Adipocyte (in vitro differentiated cells): ENCODE data around the gene MAML3.

Source experiments
- DNase-seq: peaks from one replicate; pipeline ENCODE4 v3.0.0-alpha.2; 2015; ENCODE audit warnings: low read depth
- H3K27me3 ChIP-seq: replicated peaks from 2 replicates; pipeline ENCODE4 v1.7.0; 2013; ENCODE audit warnings: mild to moderate bottlenecking, low read length, moderate library complexity; ENCODE audit not compliant: control insufficient read depth, insufficient read depth
- H3K36me3 ChIP-seq: 2 replicates; pipeline ENCODE4 v1.7.0; 2013; ENCODE audit warnings: low read length, mild to moderate bottlenecking, moderate library complexity; ENCODE audit not compliant: control insufficient read depth, insufficient read depth, severe bottlenecking
- H3K4me1 ChIP-seq: 2 replicates; pipeline ENCODE4 v1.7.0; 2013; ENCODE audit warnings: mild to moderate bottlenecking, low read length, moderate library complexity; ENCODE audit not compliant: control insufficient read depth, insufficient read depth
- H3K4me3 ChIP-seq: 2 replicates; pipeline ENCODE4 v1.7.0; 2013; ENCODE audit warnings: mild to moderate bottlenecking, low read length, moderate library complexity
- H3K9ac ChIP-seq: 2 replicates; pipeline ENCODE4 v1.7.0; 2013; ENCODE audit warnings: mild to moderate bottlenecking, low read length, moderate library complexity
- H3K9me3 ChIP-seq: 2 replicates; pipeline ENCODE4 v1.7.0; 2013; ENCODE audit warnings: mild to moderate bottlenecking, low read length, moderate library complexity; ENCODE audit not compliant: control insufficient read depth

The MAML3 gene

DNA sequence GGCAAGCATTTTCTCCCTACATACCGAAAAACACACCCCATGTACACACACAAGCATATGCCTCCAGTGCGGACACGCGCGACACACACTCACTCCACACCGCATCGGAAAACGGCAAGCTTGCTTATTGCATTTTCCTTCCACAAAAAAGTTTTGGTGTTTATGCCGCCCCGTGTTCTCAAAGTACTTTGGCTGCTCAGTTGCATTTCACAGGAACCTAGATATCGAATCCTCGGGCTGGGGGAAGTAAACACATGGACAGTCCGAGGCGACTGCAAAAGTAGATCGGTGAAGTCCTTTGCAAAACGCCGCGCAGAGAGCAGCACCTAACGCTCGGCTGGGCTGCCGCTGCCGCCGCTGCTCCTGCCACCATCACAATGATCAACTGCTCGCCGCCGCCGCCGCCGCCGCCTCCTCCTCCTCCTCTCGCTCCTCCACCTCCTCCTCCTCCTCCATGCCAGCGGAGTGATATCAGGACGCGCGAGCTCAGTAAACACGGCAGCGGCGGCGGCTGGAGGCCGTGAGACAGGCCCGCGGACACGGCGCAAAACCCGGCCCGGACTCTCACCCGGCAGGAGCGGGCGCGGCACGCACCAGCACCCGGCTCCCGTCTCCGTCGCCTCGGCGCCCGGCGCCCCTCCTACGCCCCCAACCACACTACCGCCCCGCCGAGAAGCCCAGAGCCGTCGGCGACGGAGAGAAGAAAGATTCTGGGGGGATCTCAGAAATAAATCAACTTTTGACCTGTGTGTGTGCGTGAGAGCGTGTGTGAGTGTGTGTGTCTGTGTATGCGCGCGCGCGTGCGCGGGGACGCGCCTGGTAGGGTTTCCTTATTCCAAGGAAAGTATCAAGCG, at the start of gene MAML3:
Gene MAML3 (minus strand): TSS at position 467 of the 854 bp plus-strand sequence. CDS start 857 bp downstream, outside the sequence.
- Histone ChIP-seq H3K4me1 (peaks cover 8% of the 10 kb centered on the region), H3K36me3 (no peaks in the 10 kb centered on the region), H3K9me3 (no peaks in the 10 kb centered on the region), H3K9ac (peak within 1 kb of the TSS; percentile 94), H3K4me3 (peak within 1 kb of the TSS; percentile 96), H3K27me3 (no peaks in the 10 kb centered on the region)
- peak; percentile 98 for DNase-seq

- H3K36me3 ChIP-seq = no peaks in the 10 kb centered on the region
- H3K27me3 ChIP-seq = no peaks in the 10 kb centered on the region
- no peaks in the 10 kb centered on the region for H3K9me3 ChIP-seq
- DNase-seq = no peak
- no peak overlapping the region for H3K4me3 ChIP-seq
- no peaks in the 10 kb centered on the region for H3K4me1 ChIP-seq
- no peak overlapping the region for H3K9ac ChIP-seq
Observed at GRCh38 chr4:140198942-140199341, 45.0 kb upstream of the MAML3 start.

- Histone ChIP-seq H3K9ac (no peak overlapping the region), H3K36me3 (no peaks in the 10 kb centered on the region)
Observed at GRCh38 chr4:140195806-140196205, 41.8 kb upstream of the MAML3 start.

GRCh38 chr4:140189805-140190204, 35.8 kb upstream of the MAML3 start:
- Histone ChIP-seq H3K27me3 (no peaks in the 10 kb centered on the region), H3K36me3 (no peaks in the 10 kb centered on the region), H3K9ac (no peak overlapping the region), H3K4me1 (peaks cover 22% of the 10 kb centered on the region), H3K9me3 (no peaks in the 10 kb centered on the region), H3K4me3 (no peak overlapping the region)
- DNase-seq = no peak

More at GRCh38 chr4:140195806-140196205, 41.8 kb upstream of the MAML3 start:
- no peak for DNase-seq
- Histone ChIP-seq H3K9me3 (no peaks in the 10 kb centered on the region), H3K4me3 (no peak overlapping the region), H3K4me1 (no peaks in the 10 kb centered on the region), H3K27me3 (no peaks in the 10 kb centered on the region)

GRCh38 chr4:140188975-140189374, 35.0 kb upstream of the MAML3 start:
- DNase-seq = peak; percentile 76

GRCh38 chr4:140187316-140187695, 33.3 kb upstream of the MAML3 start:
- Histone ChIP-seq H3K4me3 (no peak overlapping the region), H3K4me1 (peaks cover 22% of the 10 kb centered on the region)

More at GRCh38 chr4:140188975-140189374, 35.0 kb upstream of the MAML3 start:
- Histone ChIP-seq H3K9me3 (no peaks in the 10 kb centered on the region), H3K36me3 (no peaks in the 10 kb centered on the region), H3K27me3 (no peaks in the 10 kb centered on the region), H3K9ac (no peak overlapping the region), H3K4me3 (no peak overlapping the region), H3K4me1 (peaks cover 22% of the 10 kb centered on the region)

DNA sequence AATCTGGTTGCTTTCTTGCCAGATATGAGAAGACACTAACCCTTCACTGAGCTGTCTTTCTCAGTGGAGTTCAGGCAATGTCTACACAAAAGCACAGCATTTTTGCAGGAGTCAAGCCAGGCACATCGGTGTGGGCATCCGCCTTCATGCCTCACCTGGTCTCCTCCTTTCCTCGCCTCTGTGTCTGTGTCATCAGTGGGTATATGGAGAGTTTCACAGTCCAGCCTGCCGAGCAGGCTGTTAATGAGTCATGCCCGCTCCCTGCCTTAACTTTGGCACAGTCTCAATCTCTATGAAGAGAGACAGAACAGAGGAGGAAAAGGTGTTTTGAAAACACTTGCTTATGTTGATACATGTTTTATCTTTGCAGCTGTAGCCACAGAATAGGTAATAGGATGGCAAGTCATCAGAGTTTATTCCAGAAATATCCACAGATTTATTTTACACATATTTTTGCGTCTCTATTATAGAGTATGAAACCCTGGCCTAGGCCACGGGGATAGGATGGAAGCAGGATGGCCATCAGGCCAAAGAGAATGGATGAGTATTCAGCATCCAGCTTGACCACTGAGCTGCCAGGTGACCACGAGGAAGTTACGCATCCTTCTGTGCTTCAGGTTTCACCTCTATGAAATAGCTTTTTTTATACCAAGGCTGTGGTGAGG, 32.8 kb upstream of the MAML3 start:
- Histone ChIP-seq H3K36me3 (no peaks in the 10 kb centered on the region), H3K4me3 (no peak overlapping the region), H3K4me1 (peaks cover 22% of the 10 kb centered on the region), H3K27me3 (no peaks in the 10 kb centered on the region), H3K9ac (no peak overlapping the region), H3K9me3 (no peaks in the 10 kb centered on the region)
- peak; percentile 60 for DNase-seq

More at GRCh38 chr4:140187316-140187695, 33.3 kb upstream of the MAML3 start:
- Histone ChIP-seq H3K27me3 (no peaks in the 10 kb centered on the region), H3K9me3 (no peaks in the 10 kb centered on the region), H3K9ac (no peak overlapping the region), H3K36me3 (no peaks in the 10 kb centered on the region)
- no peak for DNase-seq

GRCh38 chr4:140186082-140186438, 32.1 kb upstream of the MAML3 start:
- Histone ChIP-seq H3K4me3 (no peak overlapping the region), H3K4me1 (peaks cover 22% of the 10 kb centered on the region), H3K9me3 (no peaks in the 10 kb centered on the region), H3K36me3 (no peaks in the 10 kb centered on the region), H3K27me3 (no peaks in the 10 kb centered on the region), H3K9ac (no peak overlapping the region)
- DNase-seq = no peak

- Histone ChIP-seq H3K4me3 (no peak overlapping the region), H3K27me3 (no peaks in the 10 kb centered on the region), H3K9me3 (no peaks in the 10 kb centered on the region), H3K36me3 (no peaks in the 10 kb centered on the region), H3K4me1 (peaks cover 22% of the 10 kb centered on the region), H3K9ac (no peak overlapping the region)
- DNase-seq = no peak
Observed at GRCh38 chr4:140185412-140186081, 31.6 kb upstream of the MAML3 start.

GRCh38 chr4:140183270-140183669, 29.3 kb upstream of the MAML3 start:
- no peaks in the 10 kb centered on the region for H3K9me3 ChIP-seq
- no peaks in the 10 kb centered on the region for H3K36me3 ChIP-seq
- no peak overlapping the region for H3K4me3 ChIP-seq
- H3K9ac ChIP-seq = no peak overlapping the region
- no peak for DNase-seq
- no peaks in the 10 kb centered on the region for H3K27me3 ChIP-seq
- H3K4me1 ChIP-seq = peaks cover 10% of the 10 kb centered on the region

GRCh38 chr4:140180577-140180976, 26.6 kb upstream of the MAML3 start:
- Histone ChIP-seq H3K9me3 (no peaks in the 10 kb centered on the region), H3K27me3 (no peaks in the 10 kb centered on the region), H3K4me3 (no peak overlapping the region), H3K9ac (no peak overlapping the region), H3K36me3 (no peaks in the 10 kb centered on the region), H3K4me1 (no peaks in the 10 kb centered on the region)
- no peak for DNase-seq
